ENCODE results near the gene IRGC.
"Not testable (repeated sequence)": the region's sequence is repeated elsewhere in the genome, so short reads cannot be mapped to it uniquely, and the experiment has no call there.

The IRGC gene

DNA sequence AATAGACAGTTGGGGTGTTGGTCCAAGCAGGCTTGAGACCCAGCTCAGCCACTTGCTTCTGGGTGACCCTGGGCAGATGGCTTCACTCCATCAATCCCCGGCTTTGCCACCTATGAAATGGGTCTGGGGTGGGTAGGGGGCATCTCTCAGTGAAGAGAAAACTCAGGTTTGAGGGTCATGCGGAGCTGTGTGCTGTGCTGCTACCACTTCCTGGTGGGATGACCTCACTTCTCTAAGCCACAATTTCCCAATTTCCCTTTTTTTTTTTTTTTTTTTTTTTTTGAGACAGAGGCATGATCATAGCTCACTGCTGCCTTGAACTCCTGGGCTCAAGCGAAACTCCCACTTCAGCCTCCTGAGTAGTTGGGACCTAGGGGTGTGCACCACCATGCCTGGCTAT, 41.3 kb upstream of the IRGC start:
- Histone ChIP-seq H3K9me3 (replicated peaks in 1 of 11) (no peaks in the 10 kb centered on the region), H3K4me2 (peak overlapping the region; percentile 33 to 94 (median 84); a peak in 21 of 22 replicates)

GRCh38 chr19:43675269-43675879, 40.5 kb upstream of the IRGC start:
- H4K20me1 ChIP-seq = no peaks in the 10 kb centered on the region
- peak overlapping the region; percentile 33 to 94 (median 84); a peak in 21 of 22 replicates for H3K4me2 ChIP-seq
- H3K36me3 ChIP-seq = no peaks in the 10 kb centered on the region
- H3K27me3 ChIP-seq = no peaks in the 10 kb centered on the region
- peak overlapping the region in 1 of 10 experiments; percentile 10; a peak in 1 of 20 replicates for H3K4me3 ChIP-seq
- H3K4me1 ChIP-seq = peaks cover 22 to 69% (median 58%) of the 10 kb centered on the region in 10 experiments
- H3K27ac ChIP-seq = peak overlapping the region; percentile 61 to 97 (median 87)
- no peaks in the 10 kb centered on the region for H3K9me3 ChIP-seq (replicated peaks in 1 of 11)
- no peak for TF ChIP-seq Cebpa-rat (IDR thresholded peaks at IDR 0.05)
- peak overlapping the region; percentile 30 to 79 (median 61); a peak in 20 of 22 replicates for H3K9ac ChIP-seq

More for the DNA sequence above, 41.3 kb upstream of the IRGC start:
- Histone ChIP-seq H4K20me1 (no peaks in the 10 kb centered on the region; a peak in 1 of 22 replicates), H3K9ac (peak overlapping the region; percentile 29 to 79 (median 68); a peak in 17 of 22 replicates), H3K4me3 (peak overlapping the region in 2 of 10 experiments; percentile 7 to 10; a peak in 2 of 20 replicates), H3K36me3 (no peaks in the 10 kb centered on the region), H3K27me3 (no peaks in the 10 kb centered on the region), H3K27ac (peak overlapping the region; percentile 61 to 97 (median 87)), H3K4me1 (peaks cover 25 to 72% (median 60%) of the 10 kb centered on the region in 10 experiments)
- peak in 5 of 11 experiments; percentile 25 to 62 (median 49); a peak in 3 of 22 replicates for TF ChIP-seq Cebpa-rat (IDR thresholded peaks at IDR 0.05)

DNA sequence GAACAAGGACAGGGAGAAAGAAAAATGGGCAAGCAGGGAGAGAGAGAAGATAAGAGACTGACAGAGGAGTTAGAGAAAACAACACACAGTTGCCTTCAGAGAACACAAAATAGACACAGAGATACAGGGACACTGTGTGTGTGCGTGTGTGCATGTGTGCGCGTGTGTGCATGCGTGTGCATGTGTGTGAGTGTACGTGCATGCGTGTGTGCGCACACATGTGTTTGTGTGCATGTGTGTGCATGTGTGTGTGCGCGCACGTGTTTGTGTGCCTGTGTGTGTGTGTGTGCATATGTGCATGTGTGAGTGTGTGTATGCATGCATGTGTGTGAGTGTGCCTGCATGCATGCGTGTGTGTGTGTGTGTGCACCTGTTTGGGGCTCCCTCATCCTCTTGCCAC, 40.0 kb upstream of the IRGC start:
- no peak for TF ChIP-seq Cebpa-rat (IDR thresholded peaks at IDR 0.05)
- no peaks in the 10 kb centered on the region for H3K36me3 ChIP-seq
- H3K9ac ChIP-seq = peak overlapping the region; percentile 30 to 79 (median 61); a peak in 16 of 22 replicates
- peak overlapping the region in 10 of 11 experiments; percentile 61 to 97 (median 87); a peak in 18 of 22 replicates for H3K27ac ChIP-seq
- H3K4me3 ChIP-seq = no peak overlapping the region
- H3K4me1 ChIP-seq = peaks cover 17 to 64% (median 53%) of the 10 kb centered on the region in 10 experiments
- H4K20me1 ChIP-seq = no peaks in the 10 kb centered on the region
- H3K4me2 ChIP-seq = peak overlapping the region in 8 of 11 experiments; percentile 74 to 94 (median 87); a peak in 16 of 22 replicates
- H3K9me3 ChIP-seq (replicated peaks in 1 of 11) = no peaks in the 10 kb centered on the region
- H3K27me3 ChIP-seq = no peaks in the 10 kb centered on the region

GRCh38 chr19:43678512-43679261, 37.2 kb upstream of the IRGC start:
- Histone ChIP-seq H3K27ac (no peak overlapping the region), H3K9ac (no peak overlapping the region), H3K27me3 (no peaks in the 10 kb centered on the region), H4K20me1 (no peaks in the 10 kb centered on the region), H3K4me2 (no peak overlapping the region), H3K9me3 (replicated peaks in 1 of 11) (no peaks in the 10 kb centered on the region), H3K36me3 (no peaks in the 10 kb centered on the region), H3K4me3 (no peak overlapping the region), H3K4me1 (peaks cover 12 to 49% (median 25%) of the 10 kb centered on the region in 10 experiments)
- no peak for TF ChIP-seq Cebpa-rat (IDR thresholded peaks at IDR 0.05)

DNA sequence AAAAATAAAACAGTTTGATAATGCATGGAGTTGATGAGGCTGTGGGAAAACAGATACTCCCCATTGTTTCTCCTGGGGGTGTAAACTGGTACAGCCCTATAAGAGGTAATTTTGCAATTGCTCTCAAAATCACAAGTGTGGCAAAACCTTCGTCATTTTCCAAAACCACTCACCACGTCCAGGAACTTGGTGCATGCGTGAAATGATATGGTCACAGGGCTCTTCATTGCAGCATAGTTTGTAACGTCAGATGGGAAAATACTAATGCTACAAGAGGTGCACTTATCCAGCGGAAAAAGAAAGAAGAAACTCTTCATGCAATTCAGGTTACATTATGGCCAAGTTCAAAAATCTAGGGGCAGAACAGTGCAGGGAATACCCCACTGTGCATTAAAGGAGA, 34.1 kb upstream of the IRGC start:
- no peak overlapping the region for H3K9ac ChIP-seq
- no peak overlapping the region for H3K4me2 ChIP-seq
- no peak for TF ChIP-seq Cebpa-rat (IDR thresholded peaks at IDR 0.05)
- H3K27me3 ChIP-seq = no peaks in the 10 kb centered on the region
- H4K20me1 ChIP-seq = no peaks in the 10 kb centered on the region
- H3K4me3 ChIP-seq = no peak overlapping the region
- no peaks in the 10 kb centered on the region for H3K36me3 ChIP-seq
- H3K27ac ChIP-seq = no peak overlapping the region
- H3K4me1 ChIP-seq = peaks cover 0 to 17% (median 0%) of the 10 kb centered on the region in 10 experiments; a peak in 7 of 20 replicates
- H3K9me3 ChIP-seq (replicated peaks in 1 of 11) = no peaks in the 10 kb centered on the region

DNA sequence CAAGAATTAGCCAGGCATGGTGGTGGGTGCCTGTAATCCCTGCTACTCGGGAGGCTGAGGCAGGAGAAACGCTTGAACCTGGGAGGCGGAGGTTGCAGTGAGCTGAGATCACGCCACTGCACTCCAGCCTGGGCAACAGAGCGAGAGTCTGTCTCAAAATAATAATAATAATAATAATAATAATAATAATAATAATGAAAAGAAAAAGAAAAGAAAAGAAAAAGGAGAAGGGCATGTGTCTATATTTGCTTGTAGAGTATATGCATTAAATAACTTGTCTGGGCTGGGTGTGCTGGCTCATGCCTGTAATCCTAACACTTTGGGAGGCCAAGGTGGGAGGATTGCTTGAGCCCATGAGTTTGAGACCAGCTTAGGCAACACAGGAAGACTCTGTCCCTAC, 33.6 kb upstream of the IRGC start:
- H4K20me1 ChIP-seq; H3K9me3 ChIP-seq (replicated peaks in 1 of 11); H3K9ac ChIP-seq; H3K4me2 ChIP-seq; H3K4me3 ChIP-seq; H3K27me3 ChIP-seq; H3K36me3 ChIP-seq: not testable (repeated sequence)
- Histone ChIP-seq H3K27ac (0 out of 22 replicates have a peak overlapping the region, but pooled peaks of 1 of the 11 experiments have one; percentile 5), H3K4me1 (peaks cover 0 to 17% (median 0%) of the 10 kb centered on the region in 10 experiments; a peak in 7 of 20 replicates)

- TF ChIP-seq Cebpa-rat (IDR thresholded peaks at IDR 0.05) = no peak
- Histone ChIP-seq H3K27me3 (no peaks in the 10 kb centered on the region), H4K20me1 (no peaks in the 10 kb centered on the region), H3K27ac (peak overlapping the region in 3 of 11 experiments; percentile 5 to 29 (median 16); a peak in 3 of 22 replicates), H3K4me2 (peak overlapping the region in 2 of 11 experiments; percentile 23 to 24; a peak in 3 of 22 replicates), H3K9ac (no peak overlapping the region), H3K4me1 (peaks cover 0 to 18% (median 0%) of the 10 kb centered on the region in 10 experiments; a peak in 7 of 20 replicates), H3K36me3 (no peaks in the 10 kb centered on the region), H3K9me3 (replicated peaks in 1 of 11) (no peaks in the 10 kb centered on the region), H3K4me3 (no peak overlapping the region)
Measured at GRCh38 chr19:43682824-43683661, 32.8 kb upstream of the IRGC start.

- Histone ChIP-seq H3K4me2 (peak overlapping the region in 2 of 11 experiments; percentile 29 to 53; a peak in 3 of 22 replicates), H3K27me3 (no peaks in the 10 kb centered on the region), H3K36me3 (no peaks in the 10 kb centered on the region), H3K4me3 (no peak overlapping the region), H3K9me3 (replicated peaks in 1 of 11) (no peaks in the 10 kb centered on the region), H3K4me1 (peaks cover 0 to 27% (median 0%) of the 10 kb centered on the region in 10 experiments; a peak in 7 of 20 replicates), H3K27ac (peak overlapping the region in 2 of 11 experiments; percentile 19 to 23; a peak in 1 of 22 replicates), H3K9ac (peak overlapping the region in 2 of 11 experiments; percentile 2 to 48; a peak in 1 of 22 replicates), H4K20me1 (no peaks in the 10 kb centered on the region)
- no peak for TF ChIP-seq Cebpa-rat (IDR thresholded peaks at IDR 0.05)
Measured at GRCh38 chr19:43683905-43684304, 32.0 kb upstream of the IRGC start.
